Sigmoid colon (tissue), 7 donors: ENCODE results near the gene ATXN10. TPM values are rescaled to one million over a fixed set of nuclear protein-coding genes. Genes with fewer than 3 reads are reported as not detected.
A peak's percentile ranks its signal among the peaks of the same experiment; 100 is the strongest.

Experiments
- DNase-seq: peaks from one replicate; pipeline ENCODE4 v3.0.0-alpha.2; 2019
- H3K27ac ChIP-seq, 4 donors: fragments of 200-600 bp; sonication (generic); one replicate each; pipeline ENCODE4 v1.5.1; 2016 to 2019; ENCODE audit warnings: mild to moderate bottlenecking in 1 of 4
- H3K27me3 ChIP-seq, 3 donors: fragments of 200-600 bp; sonication (generic); one replicate each; pipeline ENCODE4 v1.5.1; 2019; ENCODE audit warnings: mild to moderate bottlenecking in 1 of 3
- H3K36me3 ChIP-seq, 4 donors: fragments of 200-600 bp; sonication (generic); one replicate each; pipeline ENCODE4 v1.5.1; 2016 to 2019
- H3K4me1 ChIP-seq, 4 donors: fragments of 200-600 bp; sonication (generic); one replicate each; pipeline ENCODE4 v1.5.1; 2017 to 2019
- H3K4me3 ChIP-seq, 4 donors: fragments of 200-600 bp; sonication (generic); one replicate each; pipeline ENCODE4 v1.5.1; 2017 to 2019; ENCODE audit warnings: mild to moderate bottlenecking in 2 of 4, moderate library complexity in 1 of 4
- H3K9me3 ChIP-seq, 4 donors: fragments of 200-600 bp in 3 of 4; sonication (generic) in 3 of 4; one replicate each; pipeline versions ENCODE4 v1.5.1 to v1.6.1; 2013 to 2019
- EP300 ChIP-seq, 4 donors: sonication (generic); formaldehyde crosslinking; IDR thresholded peaks; one replicate each; pipeline ENCODE4 v1.6.1; 2017; ENCODE audit warnings: antibody characterized with exemption in 4 of 4
- POLR2A ChIP-seq, 2 donors: fragments of 450-650 bp; IDR thresholded peaks; one replicate each; pipeline ENCODE4 v1.6.1; 2016; ENCODE audit warnings: antibody characterized with exemption in 2 of 2, mild to moderate bottlenecking in 2 of 2, moderate library complexity in 2 of 2
- POLR2AphosphoS5 ChIP-seq, 4 donors: sonication (generic); formaldehyde crosslinking; IDR thresholded peaks; one replicate each; pipeline ENCODE4 v1.6.1; 2017; ENCODE audit warnings: antibody characterized with exemption in 4 of 4
- WGBS, 2 donors: extraction: QIAGEN DNeasy Blood & Tissue Kit; methylation state at CpG; one replicate each; pipeline ENCODE4 v1.1.7; 2013; 5-methylcytosine and 5-hydroxymethylcytosine counted together
- intact Hi-C: fragments of 100-400 bp; cut with DNase I; formaldehyde crosslinking; loops from one replicate; pipeline ENCODE4 v1.15.1; 2023
- polyA plus RNA-seq, 3 donors: library from polyadenylated mRNA; stranded (reverse); fragments of 200-250 nt; gene quantifications; one replicate each; pipeline ENCODE4 v1.2.3, GENCODE V29; 2013
- total RNA-seq, 4 donors: library from RNA; depleted of rRNA; stranded (reverse); fragments of >200 nt; gene quantifications; one replicate each; pipeline ENCODE4 v1.1.0, GENCODE V29; 2016
- TF ChIP-seq, protein P1 (sequence below), 4 experiments: fragments of 450-650 bp in 3 of 4; fragments of 200-600 bp in 1 of 4; IDR thresholded peaks; one replicate each; pipeline ENCODE4 v1.5.1; 2016 to 2019; ENCODE audit warnings: antibody characterized with exemption in 4 of 4, mild to moderate bottlenecking in 3 of 4, moderate library complexity in 2 of 4
- donor health status: healthy with polysubstance abuse.
- donor health status: Bipolar disorder and iron deficiency.
- donor health status: healthy.

Gene ATXN10
- total and polyA plus RNA-seq, 7 donors: 37.9 to 187 (median 160) TPM

DNA sequence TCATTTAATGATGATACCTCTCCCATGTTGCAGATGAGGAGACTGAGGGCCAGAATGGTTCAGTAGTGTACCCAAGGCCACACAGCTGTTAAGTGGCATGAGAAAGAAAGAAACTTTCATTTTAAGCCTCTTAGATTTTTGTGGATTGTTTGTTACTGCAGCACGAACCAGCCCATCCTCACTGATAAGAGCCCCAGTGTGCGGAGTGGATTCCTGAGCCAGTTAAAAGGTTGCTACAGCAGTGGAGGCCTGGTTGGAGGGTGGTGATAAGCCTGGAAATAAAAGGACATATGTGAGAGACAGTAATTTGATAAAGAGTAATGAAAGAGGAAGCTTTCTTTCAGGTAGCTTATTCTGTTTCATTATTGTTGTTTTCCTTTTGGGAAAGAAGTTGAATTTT lies 89.0 kb downstream of the ATXN10 start:
- H3K27ac ChIP-seq: peak overlapping the region in 2 of 4 donors; percentile 1 to 22
- WGBS, 2 donors: 97 to 98% methylated on average over 2 of the region's 2 CpGs
- intact Hi-C loops: loop anchor here (5.0 kb wide), 1 partner anchor 47 kb away; no protein-coding TSS in a partner anchor
- no peak overlapping the region for H3K4me3 ChIP-seq
- H3K36me3 ChIP-seq: no peaks in the 10 kb centered on the region
- no peak for DNase-seq
- H3K27me3 ChIP-seq: no peaks in the 10 kb centered on the region
- TF ChIP-seq POLR2A (IDR thresholded peaks at IDR 0.05) (no peak), POLR2AphosphoS5 (IDR thresholded peaks at IDR 0.05) (no peak), EP300 (IDR thresholded peaks at IDR 0.05) (no peak)
- TF ChIP-seq, protein P1, sequence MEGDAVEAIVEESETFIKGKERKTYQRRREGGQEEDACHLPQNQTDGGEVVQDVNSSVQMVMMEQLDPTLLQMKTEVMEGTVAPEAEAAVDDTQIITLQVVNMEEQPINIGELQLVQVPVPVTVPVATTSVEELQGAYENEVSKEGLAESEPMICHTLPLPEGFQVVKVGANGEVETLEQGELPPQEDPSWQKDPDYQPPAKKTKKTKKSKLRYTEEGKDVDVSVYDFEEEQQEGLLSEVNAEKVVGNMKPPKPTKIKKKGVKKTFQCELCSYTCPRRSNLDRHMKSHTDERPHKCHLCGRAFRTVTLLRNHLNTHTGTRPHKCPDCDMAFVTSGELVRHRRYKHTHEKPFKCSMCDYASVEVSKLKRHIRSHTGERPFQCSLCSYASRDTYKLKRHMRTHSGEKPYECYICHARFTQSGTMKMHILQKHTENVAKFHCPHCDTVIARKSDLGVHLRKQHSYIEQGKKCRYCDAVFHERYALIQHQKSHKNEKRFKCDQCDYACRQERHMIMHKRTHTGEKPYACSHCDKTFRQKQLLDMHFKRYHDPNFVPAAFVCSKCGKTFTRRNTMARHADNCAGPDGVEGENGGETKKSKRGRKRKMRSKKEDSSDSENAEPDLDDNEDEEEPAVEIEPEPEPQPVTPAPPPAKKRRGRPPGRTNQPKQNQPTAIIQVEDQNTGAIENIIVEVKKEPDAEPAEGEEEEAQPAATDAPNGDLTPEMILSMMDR (IDR thresholded peaks at IDR 0.05): no peak
- H3K4me1 ChIP-seq: peaks cover 0 to 73% (median 69%) of the 10 kb centered on the region in 4 donors
- H3K9me3 ChIP-seq: no peaks in the 10 kb centered on the region

GRCh38 chr22:45762545-45763235 lies 91.1 kb downstream of the ATXN10 start:
- Histone ChIP-seq H3K27ac (peak overlapping the region in 3 of 4 donors; percentile 46 to 55 (median 55)), H3K9me3 (no peaks in the 10 kb centered on the region), H3K4me3 (no peak overlapping the region), H3K4me1 (peaks cover 0 to 54% (median 50%) of the 10 kb centered on the region in 4 donors), H3K27me3 (no peaks in the 10 kb centered on the region), H3K36me3 (no peaks in the 10 kb centered on the region)
- TF ChIP-seq EP300 (IDR thresholded peaks at IDR 0.05) (no peak), POLR2AphosphoS5 (IDR thresholded peaks at IDR 0.05) (no peak), POLR2A (IDR thresholded peaks at IDR 0.05) (no peak)
- TF ChIP-seq, protein P1 (IDR thresholded peaks at IDR 0.05): no peak
- no peak for DNase-seq
- 93 to 97% methylated on average over 7 of the region's 7 CpGs for WGBS, 2 donors
- intact Hi-C loops: loop anchor here (5.0 kb wide), 1 partner anchor 45 kb away; no protein-coding TSS in a partner anchor

DNA sequence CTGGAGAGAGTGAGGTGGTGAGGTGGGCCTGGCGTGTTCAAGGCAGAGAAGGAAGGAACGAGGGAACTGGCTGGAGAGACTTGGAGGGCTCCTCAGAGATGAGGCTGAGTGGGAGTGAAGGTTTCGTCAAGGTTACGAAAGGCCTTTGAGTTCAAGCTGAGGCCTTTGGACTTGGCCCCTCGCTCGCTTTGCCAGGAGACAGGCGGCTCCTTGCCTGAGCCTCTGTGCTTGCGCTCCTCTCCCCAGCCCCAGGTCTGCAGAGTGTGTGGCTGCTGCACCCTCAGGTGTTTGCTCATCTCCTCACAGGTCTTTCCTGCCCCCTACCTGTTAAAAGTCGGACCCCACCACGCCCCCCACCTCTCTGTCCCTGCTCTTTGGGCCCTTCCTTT lies 91.6 kb downstream of the ATXN10 start:
- H3K36me3 ChIP-seq: no peaks in the 10 kb centered on the region

GRCh38 chr22:45768490-45768889 lies 96.9 kb downstream of the ATXN10 start:
- H3K9me3 ChIP-seq: no peaks in the 10 kb centered on the region
- WGBS, 2 donors: 85 to 89% methylated on average over 3 of the region's 3 CpGs
- intact Hi-C loops: no loop called here
- peaks cover 0 to 22% (median 17%) of the 10 kb centered on the region in 4 donors for H3K4me1 ChIP-seq
- TF ChIP-seq EP300 (IDR thresholded peaks at IDR 0.05) (no peak), POLR2AphosphoS5 (IDR thresholded peaks at IDR 0.05) (no peak), POLR2A (IDR thresholded peaks at IDR 0.05) (no peak)
- TF ChIP-seq, protein P1 (IDR thresholded peaks at IDR 0.05): no peak
- no peak overlapping the region for H3K4me3 ChIP-seq
- H3K36me3 ChIP-seq: no peaks in the 10 kb centered on the region
- H3K27ac ChIP-seq: no peak overlapping the region
- DNase-seq: no peak
- no peaks in the 10 kb centered on the region for H3K27me3 ChIP-seq

More for the DNA sequence above, 91.6 kb downstream of the ATXN10 start:
- no peak overlapping the region for H3K4me3 ChIP-seq
- no peaks in the 10 kb centered on the region for H3K27me3 ChIP-seq
- TF ChIP-seq, protein P1 (IDR thresholded peaks at IDR 0.05): no peak
- TF ChIP-seq EP300 (IDR thresholded peaks at IDR 0.05): no peak
- no peak for TF ChIP-seq POLR2A (IDR thresholded peaks at IDR 0.05)
- H3K9me3 ChIP-seq: no peaks in the 10 kb centered on the region
- WGBS, 2 donors: 93 to 95% methylated on average over 10 of the region's 10 CpGs
- H3K4me1 ChIP-seq: peaks cover 0 to 54% (median 49%) of the 10 kb centered on the region in 4 donors
- DNase-seq: no peak
- H3K27ac ChIP-seq: peak overlapping the region in 3 of 4 donors; percentile 46 to 55 (median 55)
- intact Hi-C loops: loop anchor here (5.0 kb wide), 1 partner anchor 44 kb away; no protein-coding TSS in a partner anchor
